H1 (cell line): ENCODE results near the gene CD72. TPM values are rescaled to one million over a fixed set of nuclear protein-coding genes. Genes with fewer than 3 reads are reported as not detected.

Source experiments
- CTCF ChIA-PET: fragments of 300-600 bp; sonication (Branson Sonifier 250); formaldehyde crosslinking; loops from one replicate; lab custom pipeline; 2021; ENCODE audit not compliant: partially characterized antibody; lab: Charles Lee
- POLR2A ChIA-PET: fragments of 300-600 bp; sonication (Branson Sonifier 250); formaldehyde crosslinking; loops from one replicate; lab custom pipeline; 2021; ENCODE audit warnings: inconsistent platforms; ENCODE audit not compliant: partially characterized antibody; lab: Charles Lee
- DNase-seq, 2 experiments: peaks; one replicate each; pipeline versions ENCODE4 v3.0.0 to v3.0.0-alpha.2; 2010 to 2022; ENCODE audit warnings: low spot score in 2 of 2, low read depth in 1 of 2, mixed read lengths in 1 of 2
- FAIRE-seq: peaks from 2 replicates; lab custom pipeline; 2011; peaks lifted over from hg19 to GRCh38; lab: Jason Lieb, UNC
- H2AFZ ChIP-seq: 2 replicates; pipeline ENCODE4 v1.8.1; 2012; ENCODE audit warnings: low read length, inconsistent platforms
- H2AK5ac ChIP-seq: 2 replicates; pipeline ENCODE4 v1.6.1; 2013; ENCODE audit warnings: low read depth, low read length
- H2BK120ac ChIP-seq: replicated peaks from 2 replicates; pipeline ENCODE3; 2013; ENCODE audit warnings: low read depth, low read length, inconsistent platforms
- H2BK12ac ChIP-seq: 2 replicates; pipeline ENCODE4 v1.6.1; 2013; ENCODE audit warnings: low read depth, low read length
- H2BK15ac ChIP-seq: 2 replicates; pipeline ENCODE4 v1.6.1; 2013; ENCODE audit warnings: low read length
- H2BK20ac ChIP-seq: 2 replicates; pipeline ENCODE4 v1.6.1; 2013; ENCODE audit warnings: low read length
- H2BK5ac ChIP-seq: 2 replicates; pipeline ENCODE4 v1.6.1; 2013; ENCODE audit warnings: low read depth, low read length
- H3K14ac ChIP-seq: 2 replicates; pipeline ENCODE4 v1.6.1; 2013; ENCODE audit warnings: inconsistent platforms; ENCODE audit not compliant: insufficient read length
- H3K18ac ChIP-seq: 2 replicates; pipeline ENCODE4 v1.6.1; 2013; ENCODE audit warnings: low read length; ENCODE audit errors: extremely low read depth
- H3K23ac ChIP-seq: 2 replicates; pipeline ENCODE4 v1.6.1; 2013; ENCODE audit warnings: inconsistent platforms; ENCODE audit not compliant: insufficient read length
- H3K23me2 ChIP-seq: 2 replicates; pipeline ENCODE4 v1.6.1; 2013; ENCODE audit warnings: low read depth, low read length
- H3K27ac ChIP-seq: 2 replicates; pipeline ENCODE4 v1.6.1; 2011; ENCODE audit warnings: low read depth, low read length, inconsistent platforms
- H3K27me3 ChIP-seq, 4 experiments: replicated peaks in 1 of 4; 1 replicate in 1 of 4; 2 replicates in 3 of 4; pipeline versions ENCODE4 v1.6.1 to v1.8.1; 2011 to 2013; ENCODE audit warnings: low read length in 3 of 4, mild to moderate bottlenecking in 3 of 4, inconsistent platforms in 2 of 4, mixed read lengths in 2 of 4, moderate library complexity in 1 of 4; ENCODE audit not compliant: control insufficient read depth in 3 of 4, insufficient read depth in 3 of 4; ENCODE audit errors: extremely low read depth in 1 of 4
- H3K36me3 ChIP-seq, 4 experiments: 2 replicates each; pipeline versions ENCODE4 v1.6.1 to v1.8.1; 2011 to 2013; ENCODE audit warnings: mild to moderate bottlenecking in 4 of 4, low read length in 3 of 4, moderate library complexity in 2 of 4, control low read depth in 1 of 4, inconsistent platforms in 1 of 4; ENCODE audit not compliant: insufficient read depth in 4 of 4, control insufficient read depth in 2 of 4
- H3K4ac ChIP-seq: replicated peaks from 2 replicates; pipeline ENCODE3; 2013; ENCODE audit warnings: low read length, low read depth, mixed read lengths, inconsistent platforms; ENCODE audit not compliant: insufficient read length
- H3K4me1 ChIP-seq, 4 experiments: replicated peaks in 1 of 4; 1 replicate in 1 of 4; 2 replicates in 3 of 4; pipeline versions ENCODE4 v1.6.1 to v1.8.1; 2011 to 2013; ENCODE audit warnings: low read length in 3 of 4, inconsistent platforms in 2 of 4, mixed read lengths in 1 of 4; ENCODE audit not compliant: insufficient read depth in 4 of 4, control insufficient read depth in 3 of 4
- H3K4me2 ChIP-seq, 2 experiments: 2 replicates each; pipeline versions ENCODE4 v1.6.1 to v1.8.1; 2011 to 2013; ENCODE audit warnings: low read depth in 2 of 2, low read length in 2 of 2, control low read depth in 1 of 2, inconsistent platforms in 1 of 2, mild to moderate bottlenecking in 1 of 2; ENCODE audit not compliant: insufficient read depth in 1 of 2
- H3K4me3 ChIP-seq, 4 experiments: fragments of 200-600, 300-600 bp in 1 of 4; sonication (generic), shearing (Covaris generic), sonication (Bioruptor Twin) in 1 of 4; 2 replicates each; pipeline versions ENCODE4 v1.5.1 to v1.8.1; 2011 to 2016; ENCODE audit warnings: low read length in 4 of 4, low read depth in 3 of 4, control low read depth in 2 of 4, inconsistent platforms in 2 of 4, mild to moderate bottlenecking in 2 of 4, mixed read lengths in 1 of 4, moderate library complexity in 1 of 4; ENCODE audit not compliant: insufficient read depth in 2 of 4; ENCODE audit errors: extremely low read depth in 1 of 4
- H3K56ac ChIP-seq: replicated peaks from 2 replicates; pipeline ENCODE3; 2013; ENCODE audit warnings: low read depth, mild to moderate bottlenecking, mixed read lengths, low read length, inconsistent platforms; ENCODE audit not compliant: insufficient read length
- H3K79me1 ChIP-seq: 2 replicates; pipeline ENCODE4 v1.6.1; 2013; ENCODE audit warnings: low read depth, low read length, control low read depth
- H3K79me2 ChIP-seq, 2 experiments: 2 replicates each; pipeline versions ENCODE4 v1.6.1 to v1.8.1; 2012 to 2013; ENCODE audit warnings: low read length in 2 of 2, mild to moderate bottlenecking in 2 of 2, inconsistent platforms in 1 of 2; ENCODE audit not compliant: insufficient read depth in 2 of 2, control insufficient read depth in 1 of 2
- H3K9ac ChIP-seq, 4 experiments: replicated peaks in 1 of 4; 1 replicate in 1 of 4; 2 replicates in 3 of 4; pipeline versions ENCODE4 v1.6.1 to v1.8.1; 2011 to 2013; ENCODE audit warnings: low read depth in 3 of 4, low read length in 3 of 4, control low read depth in 2 of 4, mild to moderate bottlenecking in 2 of 4, moderate library complexity in 2 of 4, inconsistent platforms in 1 of 4; ENCODE audit errors: extremely low read depth in 1 of 4
- H3K9me3 ChIP-seq, 2 experiments: 2 replicates each; pipeline versions ENCODE4 v1.6.1 to v1.8.1; 2012 to 2013; ENCODE audit warnings: mild to moderate bottlenecking in 2 of 2, moderate library complexity in 2 of 2, control low read depth in 1 of 2, inconsistent platforms in 1 of 2, low read depth in 1 of 2, low read length in 1 of 2, mixed read lengths in 1 of 2; ENCODE audit not compliant: insufficient read depth in 2 of 2
- H4K20me1 ChIP-seq, 2 experiments: replicated peaks in 1 of 2; 2 replicates each; pipeline versions ENCODE3 to v1.8.1; 2011 to 2013; ENCODE audit warnings: inconsistent platforms in 2 of 2, low read length in 2 of 2, mild to moderate bottlenecking in 1 of 2; ENCODE audit not compliant: insufficient read depth in 2 of 2, control insufficient read depth in 1 of 2
- H4K5ac ChIP-seq: 2 replicates; pipeline ENCODE4 v1.6.1; 2013; ENCODE audit warnings: low read length, low read depth, mixed read lengths, inconsistent platforms; ENCODE audit not compliant: insufficient read length
- H4K8ac ChIP-seq: 2 replicates; pipeline ENCODE4 v1.8.0; 2013; ENCODE audit warnings: mild to moderate bottlenecking, moderate library complexity, low read length, inconsistent platforms; ENCODE audit not compliant: insufficient read depth; ENCODE audit errors: extremely low read depth
- H4K91ac ChIP-seq: replicated peaks from 2 replicates; pipeline ENCODE3; 2013; ENCODE audit warnings: low read length, mixed read lengths, inconsistent platforms; ENCODE audit not compliant: insufficient read length
- ATF2 ChIP-seq: IDR thresholded peaks from 2 replicates; pipeline ENCODE4 v1.6.1; 2012; ENCODE audit warnings: low read length, inconsistent platforms
- CEBPB ChIP-seq: IDR thresholded peaks from 2 replicates; pipeline ENCODE4 v1.6.1; 2012; ENCODE audit warnings: low read depth, low read length
- HDAC6 ChIP-seq: IDR thresholded peaks from one replicate; pipeline ENCODE4 v1.7.1; 2012; ENCODE audit warnings: low read depth, mild to moderate bottlenecking, inconsistent platforms, low read length, moderate library complexity
- KDM4A ChIP-seq: IDR thresholded peaks from one replicate; pipeline ENCODE4 v1.7.1; 2012; ENCODE audit warnings: low read depth, mild to moderate bottlenecking, moderate library complexity, low read length, inconsistent platforms; ENCODE audit not compliant: severe bottlenecking
- MAFK ChIP-seq: IDR thresholded peaks from 2 replicates; pipeline ENCODE4 v1.6.1; 2012; ENCODE audit warnings: low read depth, mild to moderate bottlenecking, improper control_type of control experiment, low read length
- POLR2A ChIP-seq, 2 experiments: IDR thresholded peaks; 1 replicate in 1 of 2; 2 replicates in 1 of 2; pipeline ENCODE4 v1.6.1; 2011; ENCODE audit warnings: low read depth in 2 of 2, low read length in 2 of 2, mild to moderate bottlenecking in 2 of 2; ENCODE audit errors: control extremely low read depth in 1 of 2
- RAD21 ChIP-seq, 2 experiments: IDR thresholded peaks in 1 of 2; conservative IDR thresholded peaks in 1 of 2; 2 replicates each; pipeline ENCODE4 v1.6.1; 2011; ENCODE audit warnings: low read depth in 2 of 2, low read length in 2 of 2, improper control_type of control experiment in 1 of 2, inconsistent platforms in 1 of 2, mild to moderate bottlenecking in 1 of 2, moderate library complexity in 1 of 2
- SIX5 ChIP-seq: IDR thresholded peaks from 2 replicates; pipeline ENCODE4 v1.6.1; 2011; ENCODE audit warnings: mild to moderate bottlenecking, low read depth, low read length
- SP2 ChIP-seq: IDR thresholded peaks from 2 replicates; pipeline ENCODE4 v1.6.1; 2012; ENCODE audit warnings: mild to moderate bottlenecking, low read length, inconsistent platforms
- SRF ChIP-seq: IDR thresholded peaks from 2 replicates; pipeline ENCODE4 v1.6.1; 2011; ENCODE audit warnings: mild to moderate bottlenecking, low read depth, low read length, moderate library complexity
- WGBS, 2 experiments: shearing (Covaris generic) in 1 of 2; methylation state at CpG; one replicate each; pipeline versions ENCODE4 v1.1.6 to v1.1.7; 2013 to 2015; ENCODE audit warnings: low lambda C conversion rate in 2 of 2, mixed read lengths in 2 of 2, inconsistent platforms in 1 of 2, low coverage in 1 of 2, missing lambda C conversion rate in 1 of 2; ENCODE audit not compliant: insufficient replicate concordance in 2 of 2, insufficient coverage in 1 of 2, insufficient read length in 1 of 2; ENCODE audit errors: extremely low coverage in 1 of 2, missing lambda C conversion rate in 1 of 2; 5-methylcytosine and 5-hydroxymethylcytosine counted together
- polyA plus RNA-seq, 7 experiments: library from polyadenylated mRNA; depleted of rRNA in 3 of 7; stranded (reverse) in 5 of 7; unstranded in 2 of 7; fragments of >200 nt in 5 of 7; fragments of 200-250 nt in 2 of 7; gene quantifications; 1 replicate in 5 of 7; 2 replicates in 1 of 7; 4 replicates in 1 of 7; pipeline versions ENCODE4 v1.2.1 to v1.2.3, GENCODE V29; 2011 to 2013; ENCODE audit warnings: missing spikeins in 2 of 7, mixed read lengths in 2 of 7
- total RNA-seq: library from RNA; stranded (reverse); fragmentation: NEBNext Ultra II Directional; extraction: Animal tissue kit (Norgen Biotek cat#: 25700); gene quantifications from 2 replicates; pipeline ENCODE4 v1.2.1, GENCODE V29; 2021

CD72 gene
- total and polyA plus RNA-seq, 2 of the 8 experiments (the other 6 are each of a cell fraction or from before 2014, with no cell fraction given), result 4.0 to 4.5 TPM

- H2BK20ac ChIP-seq, result no peak within 1 kb of the TSS
- no peak within 1 kb of the TSS for H2BK120ac ChIP-seq
- H3K56ac ChIP-seq, result peak within 1 kb of the TSS; percentile 49
- no peak within 1 kb of the TSS for H3K4ac ChIP-seq
- peak within 1 kb of the TSS; percentile 76 for H3K18ac ChIP-seq
- DNase-seq (peak in 1 of 2 experiments; percentile 92), FAIRE-seq (no peak)
- CTCF ChIA-PET, result interaction anchor here (0.6 to 2.1 kb wide), 10 partner anchors 15 to 509 kb away, joined by 3 to 21 read pairs (median 5); partner anchors contain the start of gene CD72
- H3K4me2 ChIP-seq, result peak within 1 kb of the TSS; percentile 89 to 98
- no peak within 1 kb of the TSS for H3K23ac ChIP-seq
- peaks cover 0 to 9% (median 5%) of the 10 kb centered on the region in 4 experiments; a peak in 5 of 7 replicates for H3K4me1 ChIP-seq
- H4K91ac ChIP-seq, result no peak within 1 kb of the TSS
- H3K79me2 ChIP-seq, result peaks cover 0 to 2% of the 10 kb centered on the region in 2 experiments; a peak in 1 of 4 replicates
- H2AFZ ChIP-seq, result peak within 1 kb of the TSS; percentile 95
- H3K4me3 ChIP-seq, result peak within 1 kb of the TSS; percentile 55 to 84 (median 80)
- 4% methylated on average over 21 of the region's 55 CpGs; no CpG with 5 or more reads in 1 of the 2 experiments for WGBS, 2 experiments
- no peak within 1 kb of the TSS for H2BK12ac ChIP-seq
- H3K36me3 ChIP-seq, result peaks cover 3 to 12% (median 6%) of the 10 kb centered on the region in 4 experiments; a peak in 5 of 8 replicates
- peaks cover 0 to 15% of the 10 kb centered on the region in 2 experiments for H4K20me1 ChIP-seq
- H4K5ac ChIP-seq, result no peak within 1 kb of the TSS
- H3K27ac ChIP-seq, result no peak within 1 kb of the TSS
- H2AK5ac ChIP-seq, result no peak within 1 kb of the TSS
- H3K14ac ChIP-seq, result no peak within 1 kb of the TSS
- peaks cover 13% of the 10 kb centered on the region for H3K23me2 ChIP-seq
- no peaks in the 10 kb centered on the region; the same call in 1 of the 2 replicates for H3K79me1 ChIP-seq
- H3K9me3 ChIP-seq, result no peaks in the 10 kb centered on the region
- H4K8ac ChIP-seq, result no peak within 1 kb of the TSS
- H2BK15ac ChIP-seq, result no peak within 1 kb of the TSS
- peak within 1 kb of the TSS in 3 of 4 experiments; percentile 38 to 62 (median 47); a peak in 4 of 7 replicates for H3K9ac ChIP-seq
- no peaks in the 10 kb centered on the region for H3K27me3 ChIP-seq
- POLR2A ChIA-PET, result interaction anchor here (0.6 to 1.0 kb wide), 3 partner anchors 9 to 116 kb away, joined by 3 to 4 read pairs (median 3); no protein-coding TSS in a partner anchor
- peak within 1 kb of the TSS; percentile 86; the same call in 1 of the 2 replicates for H2BK5ac ChIP-seq
- no peak for TF ChIP-seq CEBPB
- no peak for TF ChIP-seq KDM4A
- TF ChIP-seq POLR2A (IDR thresholded peaks at IDR 0.05; ENCODE audit: control extremely low read depth in 1 of 2, low read depth in 2 of 2, low read length in 2 of 2), result no peak
- no peak for TF ChIP-seq SIX5
- no peak for TF ChIP-seq MAFK
- TF ChIP-seq HDAC6, result no peak
- no peak for TF ChIP-seq RAD21 (IDR thresholded peaks at IDR 0.05 in 1 of 2, conservative IDR thresholded peaks at IDR 0.05 in 1 of 2; ENCODE audit: low read depth in 2 of 2, low read length in 2 of 2)
- TF ChIP-seq ATF2, result no peak
- no peak for TF ChIP-seq SP2
- no peak for TF ChIP-seq SRF
Observed at GRCh38 chr9:35604578-35605350, 13.4 kb downstream of the CD72 start, which contains the start of gene TESK1. TSS of gene TESK1 (plus strand) at chr9:35605262. CDS start at chr9:35605620, 358 bp downstream.
